Measurements from ENCODE around the gene UBA6. TPM values are rescaled to one million over a fixed set of nuclear protein-coding genes. Genes with fewer than 3 reads are reported as not detected.

The UBA6 gene
- total and polyA plus RNA-seq, 9 of the 15 experiments (the other 6 are each of a cell fraction or from before 2014, with no cell fraction given): 22.9 to 139 (median 94.6) TPM

DNA sequence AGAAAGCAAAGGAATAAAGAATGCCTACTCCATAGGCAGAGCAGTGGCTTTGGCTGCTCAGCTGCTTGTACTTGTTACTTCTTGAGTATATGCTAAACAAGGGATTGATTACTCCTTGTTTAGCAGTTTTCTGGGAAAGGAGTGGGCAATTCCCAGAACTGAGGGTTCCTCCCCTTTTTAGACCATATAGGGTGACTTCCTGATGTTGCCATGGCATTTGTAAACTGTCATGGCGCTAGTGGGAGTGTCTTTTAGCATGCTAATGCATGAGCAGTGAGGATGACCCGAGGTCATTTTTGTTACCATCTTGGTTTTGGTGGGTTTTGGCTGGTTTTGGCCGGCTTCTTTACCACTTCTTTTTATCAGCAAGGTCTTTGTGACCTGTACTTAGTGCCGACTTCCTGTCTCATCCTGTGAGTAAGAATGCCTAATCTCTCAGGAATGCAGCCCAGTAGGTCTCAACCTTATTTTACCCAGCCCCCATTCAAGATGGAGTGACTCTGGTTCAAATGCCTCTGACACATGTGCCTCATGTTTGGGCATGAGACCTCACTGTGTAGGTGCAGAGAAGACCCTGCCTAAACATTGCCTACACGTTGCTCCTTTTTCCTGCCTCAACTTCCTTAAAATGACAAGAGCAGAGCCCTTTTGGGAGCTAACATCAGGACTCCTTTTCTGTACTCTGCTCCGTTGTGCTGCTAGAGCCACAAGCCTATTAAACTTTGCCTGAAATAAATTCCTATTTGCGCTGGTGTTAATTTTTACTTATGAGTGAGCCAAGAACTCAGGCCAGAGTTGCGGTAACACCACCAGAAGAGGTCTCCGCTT is 21.0 kb upstream of the UBA6 start (continued):
- TF ChIP-seq YY1 (IDR thresholded peaks at IDR 0.05; ENCODE audit: borderline replicate concordance in 1 of 3, control insufficient read depth in 1 of 3, extremely low read depth in 1 of 3, insufficient read depth in 3 of 3, insufficient read length in 1 of 3, insufficient replicate concordance in 2 of 3, low read depth in 1 of 3, low read length in 2 of 3) (peak; percentile 38 to 82 (median 45)), DMBX1 (CRISPR knock-in tag; IDR thresholded peaks at IDR 0.05; ENCODE audit: borderline replicate concordance) (peak; percentile 100), PTRF (tag; IDR thresholded peaks at IDR 0.05) (peak; percentile 100), IFI16 (CRISPR knock-in tag; IDR thresholded peaks at IDR 0.05) (peak; percentile 99), POLR2G (IDR thresholded peaks at IDR 0.05; ENCODE audit: low read depth, low read length) (no peak), GATAD2A (IDR thresholded peaks at IDR 0.05) (peak; percentile 100), ZNF23 (CRISPR knock-in tag; IDR thresholded peaks at IDR 0.05) (peak; percentile 99), TRIM24 (IDR thresholded peaks at IDR 0.05) (peak; percentile 91 to 95), PRMT5 (CRISPR knock-in tag; IDR thresholded peaks at IDR 0.05) (no peak), PCBP2 (IDR thresholded peaks at IDR 0.05; ENCODE audit: low read depth, low read length, poor library complexity, severe bottlenecking) (no peak), PTTG1 (tag; IDR thresholded peaks at IDR 0.05; ENCODE audit: low read depth) (peak; percentile 100), MCM3 (IDR thresholded peaks at IDR 0.05) (no peak), KAT8 (IDR thresholded peaks at IDR 0.05; ENCODE audit: low read depth) (0 out of 2 replicates have a peak, but pooled peaks have one; percentile 1), ZNF184 (CRISPR knock-in tag; IDR thresholded peaks at IDR 0.05) (no peak), ATF7 (IDR thresholded peaks at IDR 0.05) (peak; percentile 89; the same call in 1 of the 2 replicates), HNRNPL (IDR thresholded peaks at IDR 0.05; ENCODE audit: low read depth, low read length) (no peak), SRSF7 (optimal IDR thresholded peaks at IDR 0.05; ENCODE audit: low read depth, low read length) (no peak)
- TF ChIP-seq, protein P1, sequence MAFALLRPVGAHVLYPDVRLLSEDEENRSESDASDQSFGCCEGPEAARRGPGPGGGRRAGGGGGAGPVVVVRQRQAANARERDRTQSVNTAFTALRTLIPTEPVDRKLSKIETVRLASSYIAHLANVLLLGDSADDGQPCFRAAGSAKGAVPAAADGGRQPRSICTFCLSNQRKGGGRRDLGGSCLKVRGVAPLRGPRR (CRISPR knock-in tag; IDR thresholded peaks at IDR 0.05): peak; percentile 100
- TF ChIP-seq, protein P2, sequence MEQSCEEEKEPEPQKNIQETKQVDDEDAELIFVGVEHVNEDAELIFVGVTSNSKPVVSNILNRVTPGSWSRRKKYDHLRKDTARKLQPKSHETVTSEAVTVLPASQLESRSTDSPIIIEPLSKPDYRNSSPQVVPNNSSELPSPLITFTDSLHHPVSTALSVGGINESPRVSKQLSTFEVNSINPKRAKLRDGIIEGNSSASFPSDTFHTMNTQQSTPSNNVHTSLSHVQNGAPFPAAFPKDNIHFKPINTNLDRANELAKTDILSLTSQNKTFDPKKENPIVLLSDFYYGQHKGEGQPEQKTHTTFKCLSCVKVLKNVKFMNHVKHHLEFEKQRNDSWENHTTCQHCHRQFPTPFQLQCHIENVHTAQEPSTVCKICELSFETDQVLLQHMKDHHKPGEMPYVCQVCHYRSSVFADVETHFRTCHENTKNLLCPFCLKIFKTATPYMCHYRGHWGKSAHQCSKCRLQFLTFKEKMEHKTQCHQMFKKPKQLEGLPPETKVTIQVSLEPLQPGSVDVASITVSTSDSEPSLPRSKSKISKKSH (CRISPR knock-in tag; IDR thresholded peaks at IDR 0.05): peak; percentile 99
- TF ChIP-seq, protein P3, sequence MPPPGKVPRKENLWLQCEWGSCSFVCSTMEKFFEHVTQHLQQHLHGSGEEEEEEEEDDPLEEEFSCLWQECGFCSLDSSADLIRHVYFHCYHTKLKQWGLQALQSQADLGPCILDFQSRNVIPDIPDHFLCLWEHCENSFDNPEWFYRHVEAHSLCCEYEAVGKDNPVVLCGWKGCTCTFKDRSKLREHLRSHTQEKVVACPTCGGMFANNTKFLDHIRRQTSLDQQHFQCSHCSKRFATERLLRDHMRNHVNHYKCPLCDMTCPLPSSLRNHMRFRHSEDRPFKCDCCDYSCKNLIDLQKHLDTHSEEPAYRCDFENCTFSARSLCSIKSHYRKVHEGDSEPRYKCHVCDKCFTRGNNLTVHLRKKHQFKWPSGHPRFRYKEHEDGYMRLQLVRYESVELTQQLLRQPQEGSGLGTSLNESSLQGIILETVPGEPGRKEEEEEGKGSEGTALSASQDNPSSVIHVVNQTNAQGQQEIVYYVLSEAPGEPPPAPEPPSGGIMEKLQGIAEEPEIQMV (tag; conservative IDR thresholded peaks at IDR 0.05; ENCODE audit: low read depth): peak; percentile 98
- TF ChIP-seq, protein P4, sequence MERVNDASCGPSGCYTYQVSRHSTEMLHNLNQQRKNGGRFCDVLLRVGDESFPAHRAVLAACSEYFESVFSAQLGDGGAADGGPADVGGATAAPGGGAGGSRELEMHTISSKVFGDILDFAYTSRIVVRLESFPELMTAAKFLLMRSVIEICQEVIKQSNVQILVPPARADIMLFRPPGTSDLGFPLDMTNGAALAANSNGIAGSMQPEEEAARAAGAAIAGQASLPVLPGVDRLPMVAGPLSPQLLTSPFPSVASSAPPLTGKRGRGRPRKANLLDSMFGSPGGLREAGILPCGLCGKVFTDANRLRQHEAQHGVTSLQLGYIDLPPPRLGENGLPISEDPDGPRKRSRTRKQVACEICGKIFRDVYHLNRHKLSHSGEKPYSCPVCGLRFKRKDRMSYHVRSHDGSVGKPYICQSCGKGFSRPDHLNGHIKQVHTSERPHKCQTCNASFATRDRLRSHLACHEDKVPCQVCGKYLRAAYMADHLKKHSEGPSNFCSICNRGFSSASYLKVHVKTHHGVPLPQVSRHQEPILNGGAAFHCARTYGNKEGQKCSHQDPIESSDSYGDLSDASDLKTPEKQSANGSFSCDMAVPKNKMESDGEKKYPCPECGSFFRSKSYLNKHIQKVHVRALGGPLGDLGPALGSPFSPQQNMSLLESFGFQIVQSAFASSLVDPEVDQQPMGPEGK (CRISPR knock-in tag; IDR thresholded peaks at IDR 0.05; ENCODE audit: borderline replicate concordance): peak; percentile 99
- TF ChIP-seq, protein P5, sequence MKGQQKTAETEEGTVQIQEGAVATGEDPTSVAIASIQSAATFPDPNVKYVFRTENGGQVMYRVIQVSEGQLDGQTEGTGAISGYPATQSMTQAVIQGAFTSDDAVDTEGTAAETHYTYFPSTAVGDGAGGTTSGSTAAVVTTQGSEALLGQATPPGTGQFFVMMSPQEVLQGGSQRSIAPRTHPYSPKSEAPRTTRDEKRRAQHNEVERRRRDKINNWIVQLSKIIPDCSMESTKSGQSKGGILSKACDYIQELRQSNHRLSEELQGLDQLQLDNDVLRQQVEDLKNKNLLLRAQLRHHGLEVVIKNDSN (CRISPR knock-in tag; IDR thresholded peaks at IDR 0.05): no peak

All from K562 (cell line).